Colon (tissue), 2 donors: Measurements from ENCODE around the gene MPP2.
"Not testable (repeated sequence)": the region's sequence is repeated elsewhere in the genome, so short reads cannot be mapped to it uniquely, and the experiment has no call there.

Experiments
- FAIRE-seq: peaks from 2 replicates; lab custom pipeline; 2012; peaks lifted over from hg19 to GRCh38; lab: Jason Lieb, UNC
- donor health status: control.
- donor health status: control.

MPP2 gene

GRCh38 chr17:43901861-43902589 lies 5.3 kb downstream of the MPP2 start:
- FAIRE-seq, result no peak

GRCh38 chr17:43900858-43901754 lies 6.2 kb downstream of the MPP2 start:
- no peak for FAIRE-seq

- no peak for FAIRE-seq
Observed at GRCh38 chr17:43900183-43900857, 7.0 kb downstream of the MPP2 start.

- no peak for FAIRE-seq
Observed at GRCh38 chr17:43898446-43898845, 8.9 kb downstream of the MPP2 start.

- FAIRE-seq, result no peak
Observed at GRCh38 chr17:43897831-43898230, 9.5 kb downstream of the MPP2 start.

- FAIRE-seq, result not testable (repeated sequence)
Observed at GRCh38 chr17:43894494-43894893, 12.8 kb downstream of the MPP2 start.

GRCh38 chr17:43892647-43892952 lies 14.7 kb downstream of the MPP2 start:
- FAIRE-seq, result no peak

GRCh38 chr17:43891851-43892646 lies 15.3 kb downstream of the MPP2 start:
- no peak for FAIRE-seq

GRCh38 chr17:43890240-43890639 lies 17.1 kb downstream of the MPP2 start:
- no peak for FAIRE-seq

- FAIRE-seq, result no peak
Observed at GRCh38 chr17:43888548-43888947, 18.8 kb downstream of the MPP2 start.

GRCh38 chr17:43882761-43883415 lies 24.4 kb downstream of the MPP2 start:
- no peak for FAIRE-seq

GRCh38 chr17:43881758-43882505 lies 25.4 kb downstream of the MPP2 start:
- FAIRE-seq, result no peak

- FAIRE-seq, result no peak
Observed at GRCh38 chr17:43881181-43881580, 26.2 kb downstream of the MPP2 start.

GRCh38 chr17:43880420-43880991 lies 26.8 kb downstream of the MPP2 start:
- no peak for FAIRE-seq

- no peak for FAIRE-seq
Observed at GRCh38 chr17:43879723-43880419, 27.5 kb downstream of the MPP2 start.

GRCh38 chr17:43878260-43879175 lies 28.8 kb downstream of the MPP2 start:
- FAIRE-seq, result no peak

- no peak for FAIRE-seq
Observed at GRCh38 chr17:43877451-43878155, 29.7 kb downstream of the MPP2 start.

- FAIRE-seq, result no peak
Observed at GRCh38 chr17:43877031-43877430, 30.3 kb downstream of the MPP2 start.
